Fibroblast of skin of scalp (primary cell): ENCODE measurements around the gene USP11.

ENCODE experiments used
- DNase-seq: peaks from one replicate; pipeline ENCODE4 v3.0.0-alpha.2; 2013

USP11 gene

GRCh38 chrX:47226071-47226470, 6.7 kb upstream of the USP11 start:
- DNase-seq: no peak

GRCh38 chrX:47226531-47227333, 6.1 kb upstream of the USP11 start:
- no peak for DNase-seq

GRCh38 chrX:47227334-47227583, 5.5 kb upstream of the USP11 start:
- no peak for DNase-seq

GRCh38 chrX:47228550-47229270, 4.1 kb upstream of the USP11 start:
- DNase-seq: no peak

- DNase-seq: no peak
Observed at GRCh38 chrX:47229427-47229826, 3.4 kb upstream of the USP11 start.

- no peak for DNase-seq
Observed at GRCh38 chrX:47230136-47230868, 2.5 kb upstream of the USP11 start.

- no peak for DNase-seq
Observed at GRCh38 chrX:47231167-47231566, 1.6 kb upstream of the USP11 start.

GRCh38 chrX:47232197-47232802, 509 bp upstream of the USP11 start:
- no peak for DNase-seq

- peak; percentile 94 for DNase-seq
Observed at GRCh38 chrX:47233333-47234113, 714 bp downstream of the USP11 start.

- no peak for DNase-seq
Observed at GRCh38 chrX:47234583-47234982, 1.8 kb downstream of the USP11 start.

GRCh38 chrX:47235691-47236103, 2.9 kb downstream of the USP11 start:
- no peak for DNase-seq

- DNase-seq: no peak
Observed at GRCh38 chrX:47239199-47239598, 6.4 kb downstream of the USP11 start.

- DNase-seq: no peak
Observed at GRCh38 chrX:47239898-47240545, 7.2 kb downstream of the USP11 start.

GRCh38 chrX:47240619-47241018, 7.8 kb downstream of the USP11 start:
- no peak for DNase-seq

- no peak for DNase-seq
Observed at GRCh38 chrX:47241201-47242011, 8.6 kb downstream of the USP11 start.

GRCh38 chrX:47242321-47242720, 9.5 kb downstream of the USP11 start:
- DNase-seq: no peak

- DNase-seq: no peak
Observed at GRCh38 chrX:47243351-47243750, 10.5 kb downstream of the USP11 start.

GRCh38 chrX:47244676-47245075, 11.9 kb downstream of the USP11 start:
- DNase-seq: no peak

GRCh38 chrX:47245156-47245555, 12.3 kb downstream of the USP11 start:
- DNase-seq: no peak

- DNase-seq: peak; percentile 49
Observed at GRCh38 chrX:47247206-47247998, 14.6 kb downstream of the USP11 start.
